ENCODE measurements around the gene AMY1A. TPM values are rescaled to one million over a fixed set of nuclear protein-coding genes. Genes with fewer than 3 reads are reported as not detected.
"Not testable (repeated sequence)": the region's sequence is repeated elsewhere in the genome, so short reads cannot be mapped to it uniquely, and the experiment has no call there.

AMY1A gene
- not detected for total RNA-seq

DNA sequence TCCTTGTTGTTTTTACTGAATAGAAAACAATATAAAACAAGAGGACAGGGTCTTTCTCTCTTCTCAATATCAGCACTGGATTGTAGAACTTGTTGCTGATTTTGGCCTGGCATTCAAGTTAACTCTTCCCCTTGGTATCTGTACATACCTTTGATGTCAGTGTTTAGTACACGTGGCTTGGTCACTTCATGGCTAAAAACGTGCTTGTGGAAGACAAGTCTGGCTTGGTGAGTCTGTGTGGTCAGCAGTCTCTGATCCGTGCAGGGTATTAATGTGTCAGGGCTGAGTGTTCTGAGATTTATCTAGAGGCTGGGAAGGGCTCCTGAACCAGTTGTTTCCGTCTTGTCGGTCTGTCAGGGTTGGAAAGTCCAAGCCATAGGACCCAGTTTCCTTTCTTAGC, at the start of gene AMY1A:
Gene AMY1A (plus strand): TSS at position 301 of the 400 bp plus-strand sequence. CDS start 571 bp downstream, outside the sequence.
- DNase-seq (ENCODE audit: low read depth in 2 of 3, low spot score in 2 of 3) = not testable (repeated sequence)

DNA sequence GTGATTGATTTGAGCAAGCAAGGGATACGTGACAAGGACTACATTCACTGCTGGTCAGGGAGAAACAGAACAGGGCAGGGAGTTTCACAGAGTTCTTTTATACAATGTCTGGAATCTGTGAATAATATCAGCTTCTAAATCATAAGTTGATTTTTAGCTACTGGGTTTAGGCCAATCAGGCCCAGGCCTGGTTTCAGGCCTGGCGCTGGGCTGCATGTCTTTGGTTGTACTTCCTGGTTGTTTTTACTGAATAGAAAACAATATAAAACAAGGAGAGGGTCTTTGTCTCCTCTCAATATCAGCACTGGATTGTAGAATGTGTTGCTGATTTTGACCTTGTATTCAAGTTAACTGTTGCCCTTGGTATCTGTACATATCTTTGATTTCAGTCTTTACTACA, 39.2 kb upstream of the AMY1A start:
- DNase-seq (ENCODE audit: low read depth in 2 of 3, low spot score in 2 of 3) = no peak

DNA sequence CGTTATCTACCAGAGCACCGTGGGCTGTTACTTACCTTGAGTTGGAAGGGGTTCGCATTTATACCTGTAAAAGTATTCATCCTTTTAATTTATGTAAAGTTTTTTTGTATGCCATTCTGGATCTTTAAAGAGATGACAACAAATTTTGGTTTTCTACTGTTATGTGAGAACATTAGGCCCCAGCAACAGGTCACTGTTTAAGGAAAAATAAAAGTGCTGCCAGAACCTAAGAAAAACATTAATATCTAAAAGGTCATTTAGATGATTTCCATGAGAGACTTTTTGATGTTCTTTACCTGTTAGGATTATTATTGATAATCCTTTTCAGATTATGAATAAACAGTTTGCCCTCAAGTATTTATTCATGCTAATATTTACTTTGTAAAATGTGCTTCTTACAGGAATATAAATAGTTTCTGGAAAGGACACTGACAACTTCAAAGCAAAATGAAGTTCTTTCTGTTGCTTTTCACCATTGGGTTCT, 38.5 kb upstream of the AMY1A start, which contains the start of gene AMY2A:
Gene AMY2A (plus strand): TSS at position 434 of the 484 bp plus-strand sequence. CDS start 14 bp downstream, at position 448.
- not testable (repeated sequence) for DNase-seq (ENCODE audit: low read depth in 2 of 3, low spot score in 2 of 3)

DNA sequence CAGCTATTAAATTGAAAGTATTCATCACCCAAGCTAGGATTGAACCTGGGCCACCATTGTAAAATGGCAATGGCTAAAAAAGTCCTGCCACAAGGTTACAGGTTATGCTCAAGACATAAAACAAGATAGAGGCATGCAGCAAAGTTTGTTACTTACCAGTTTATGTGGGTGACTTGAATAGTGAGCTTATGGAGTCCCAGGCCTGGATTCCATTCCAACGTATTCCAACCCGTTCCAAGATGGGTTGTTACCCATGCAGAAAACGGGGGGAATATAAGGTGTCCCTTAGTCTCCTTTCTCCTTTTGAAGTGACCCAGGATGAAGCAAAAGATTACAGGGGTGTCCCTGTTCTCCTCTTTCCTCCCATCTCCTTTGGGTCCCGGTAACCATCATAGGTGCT, 28.1 kb upstream of the AMY1A start:
- DNase-seq (ENCODE audit: low read depth in 2 of 3, low spot score in 2 of 3) = not testable (repeated sequence)

DNA sequence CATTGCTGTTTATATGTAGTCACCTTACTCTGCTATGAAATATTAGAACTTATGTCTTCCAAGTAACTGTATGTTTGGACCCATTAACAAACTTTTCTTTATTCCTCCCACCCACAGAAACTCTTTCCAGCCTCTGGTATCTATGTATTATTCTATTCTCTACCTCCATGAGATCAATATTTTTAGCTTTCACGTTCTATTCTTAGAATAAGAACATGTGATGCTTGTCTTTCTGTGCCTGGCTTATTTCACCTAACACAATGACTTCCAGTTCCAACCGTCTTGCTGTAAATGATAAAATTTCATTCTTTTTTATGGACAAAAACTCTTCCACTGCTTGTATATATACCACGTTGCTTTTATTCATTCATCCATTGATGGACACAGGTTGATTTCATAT, 14.4 kb upstream of the AMY1A start:
- not testable (repeated sequence) for DNase-seq (ENCODE audit: low read depth in 2 of 3, low spot score in 2 of 3)

DNA sequence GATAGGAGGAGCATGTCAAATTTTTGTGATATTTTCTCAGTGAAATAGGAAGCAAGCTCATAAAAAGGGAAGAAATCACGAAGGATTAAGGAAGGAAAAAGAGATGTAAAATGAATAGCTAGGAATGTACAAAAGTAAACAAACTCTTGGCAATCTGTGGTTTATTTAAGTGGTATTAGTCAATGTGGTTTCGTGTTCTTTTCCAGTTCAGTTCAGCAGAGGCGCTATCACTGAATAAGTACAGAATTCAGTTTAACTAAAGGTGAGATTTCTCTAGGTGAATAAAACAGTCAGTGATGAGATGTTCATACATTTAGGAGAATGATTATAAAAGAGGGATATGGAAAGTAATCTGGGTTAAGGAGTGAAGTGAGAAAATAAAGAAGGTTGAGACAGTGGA, 11.7 kb upstream of the AMY1A start:
- DNase-seq (ENCODE audit: low read depth in 2 of 3, low spot score in 2 of 3) = not testable (repeated sequence)

DNA sequence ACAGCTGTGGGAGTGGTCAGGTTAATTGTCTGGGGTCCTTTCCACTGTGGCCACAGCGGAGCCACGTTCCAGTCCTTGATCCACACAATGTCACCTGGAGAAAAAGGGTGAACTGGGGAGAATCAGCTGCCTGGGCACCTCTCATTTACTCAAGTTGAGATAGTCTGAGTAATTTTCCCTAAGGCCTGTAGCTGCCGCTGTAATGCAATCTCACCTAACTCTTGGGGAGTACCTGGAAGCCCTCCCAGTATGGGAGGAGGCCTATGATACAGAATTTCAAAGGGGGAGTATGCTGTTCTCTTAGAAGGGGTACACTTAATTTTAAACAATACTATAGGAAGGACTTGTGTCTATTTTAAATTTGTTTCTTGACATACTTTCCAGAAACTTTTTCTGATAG, 5.3 kb upstream of the AMY1A start:
- not testable (repeated sequence) for DNase-seq (ENCODE audit: low read depth in 2 of 3, low spot score in 2 of 3)

DNA sequence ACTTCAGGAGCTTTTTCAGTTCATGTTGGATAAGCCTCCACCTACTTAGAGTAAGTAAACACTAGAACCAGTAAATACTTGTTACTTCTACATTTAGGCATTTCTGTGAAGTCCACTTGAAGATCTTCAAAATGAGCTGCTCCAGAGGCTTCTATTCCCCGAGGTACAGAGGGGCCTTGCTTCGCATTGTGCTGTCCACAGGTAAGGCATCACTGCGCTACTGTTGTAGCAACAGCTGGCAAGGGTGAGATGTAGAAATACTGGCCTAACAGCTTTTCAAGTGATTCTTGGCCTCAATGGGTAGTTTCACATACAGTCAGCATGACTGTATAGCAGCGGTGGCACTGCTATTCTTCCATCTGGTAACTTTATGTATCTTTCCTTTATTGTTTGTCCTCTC, 4.7 kb upstream of the AMY1A start:
- not testable (repeated sequence) for DNase-seq (ENCODE audit: low read depth in 2 of 3, low spot score in 2 of 3)

DNA sequence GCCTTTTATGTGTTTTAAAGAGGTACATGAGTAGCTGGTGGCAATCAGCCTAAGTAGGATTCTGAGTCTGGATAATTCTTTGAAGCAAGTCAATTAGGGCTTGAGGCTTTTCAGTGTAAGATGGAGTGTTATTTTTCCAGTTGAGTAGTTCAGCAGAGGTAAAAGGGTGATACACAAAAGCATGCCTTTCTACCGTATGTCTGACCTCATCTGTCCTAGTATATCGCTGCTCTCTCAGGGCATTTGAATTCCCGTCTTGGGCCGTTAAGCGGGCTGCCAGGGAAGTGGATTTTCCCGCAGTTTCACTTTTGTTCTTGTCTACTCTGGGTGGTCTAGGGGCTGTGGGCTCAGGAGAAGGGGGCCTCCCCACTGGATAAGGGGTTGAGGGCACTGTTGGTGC, 1.4 kb upstream of the AMY1A start:
- not testable (repeated sequence) for DNase-seq (ENCODE audit: low read depth in 2 of 3, low spot score in 2 of 3)

DNA sequence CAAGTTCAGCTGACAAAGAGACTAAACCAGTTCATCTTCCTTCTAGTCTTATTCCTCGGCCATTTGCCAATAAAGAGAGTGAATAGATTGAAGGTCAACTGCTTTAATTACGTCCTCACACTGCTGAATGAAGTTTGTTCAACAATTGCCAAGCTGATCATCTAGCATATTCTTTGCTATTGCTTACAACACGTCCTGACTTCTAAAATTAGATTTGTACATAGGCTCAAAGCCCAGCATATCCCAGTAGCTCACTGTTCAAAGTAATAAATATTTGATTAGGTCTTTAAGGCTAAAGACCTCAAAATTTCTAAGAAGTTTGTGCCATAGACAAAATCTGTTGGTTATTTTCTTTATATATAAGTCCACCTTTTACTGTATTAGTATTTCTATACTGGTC, 20.8 kb downstream of the AMY1A start:
- DNase-seq (ENCODE audit: low read depth in 2 of 3, low spot score in 2 of 3) = not testable (repeated sequence)

DNA sequence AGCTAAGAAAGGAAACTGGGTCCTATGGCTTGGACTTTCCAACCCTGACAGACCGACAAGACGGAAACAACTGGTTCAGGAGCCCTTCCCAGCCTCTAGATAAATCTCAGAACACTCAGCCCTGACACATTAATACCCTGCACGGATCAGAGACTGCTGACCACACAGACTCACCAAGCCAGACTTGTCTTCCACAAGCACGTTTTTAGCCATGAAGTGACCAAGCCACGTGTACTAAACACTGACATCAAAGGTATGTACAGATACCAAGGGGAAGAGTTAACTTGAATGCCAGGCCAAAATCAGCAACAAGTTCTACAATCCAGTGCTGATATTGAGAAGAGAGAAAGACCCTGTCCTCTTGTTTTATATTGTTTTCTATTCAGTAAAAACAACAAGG, 40.5 kb downstream of the AMY1A start, which contains the start of gene AMY1B:
Gene AMY1B (minus strand): TSS at position 101 of the 400 bp plus-strand sequence. CDS start 571 bp downstream, outside the sequence.
- DNase-seq (ENCODE audit: low read depth in 2 of 3, low spot score in 2 of 3) = not testable (repeated sequence)

DNA sequence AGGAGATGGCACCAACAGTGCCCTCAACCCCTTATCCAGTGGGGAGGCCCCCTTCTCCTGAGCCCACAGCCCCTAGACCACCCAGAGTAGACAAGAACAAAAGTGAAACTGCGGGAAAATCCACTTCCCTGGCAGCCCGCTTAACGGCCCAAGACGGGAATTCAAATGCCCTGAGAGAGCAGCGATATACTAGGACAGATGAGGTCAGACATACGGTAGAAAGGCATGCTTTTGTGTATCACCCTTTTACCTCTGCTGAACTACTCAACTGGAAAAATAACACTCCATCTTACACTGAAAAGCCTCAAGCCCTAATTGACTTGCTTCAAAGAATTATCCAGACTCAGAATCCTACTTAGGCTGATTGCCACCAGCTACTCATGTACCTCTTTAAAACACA, 41.9 kb downstream of the AMY1A start:
- DNase-seq (ENCODE audit: low read depth in 2 of 3, low spot score in 2 of 3) = not testable (repeated sequence)

DNA sequence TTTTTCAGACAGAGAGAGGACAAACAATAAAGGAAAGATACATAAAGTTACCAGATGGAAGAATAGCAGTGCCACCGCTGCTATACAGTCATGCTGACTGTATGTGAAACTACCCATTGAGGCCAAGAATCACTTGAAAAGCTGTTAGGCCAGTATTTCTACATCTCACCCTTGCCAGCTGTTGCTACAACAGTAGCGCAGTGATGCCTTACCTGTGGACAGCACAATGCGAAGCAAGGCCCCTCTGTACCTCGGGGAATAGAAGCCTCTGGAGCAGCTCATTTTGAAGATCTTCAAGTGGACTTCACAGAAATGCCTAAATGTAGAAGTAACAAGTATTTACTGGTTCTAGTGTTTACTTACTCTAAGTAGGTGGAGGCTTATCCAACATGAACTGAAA, 45.1 kb downstream of the AMY1A start:
- not testable (repeated sequence) for DNase-seq (ENCODE audit: low read depth in 2 of 3, low spot score in 2 of 3)

DNA sequence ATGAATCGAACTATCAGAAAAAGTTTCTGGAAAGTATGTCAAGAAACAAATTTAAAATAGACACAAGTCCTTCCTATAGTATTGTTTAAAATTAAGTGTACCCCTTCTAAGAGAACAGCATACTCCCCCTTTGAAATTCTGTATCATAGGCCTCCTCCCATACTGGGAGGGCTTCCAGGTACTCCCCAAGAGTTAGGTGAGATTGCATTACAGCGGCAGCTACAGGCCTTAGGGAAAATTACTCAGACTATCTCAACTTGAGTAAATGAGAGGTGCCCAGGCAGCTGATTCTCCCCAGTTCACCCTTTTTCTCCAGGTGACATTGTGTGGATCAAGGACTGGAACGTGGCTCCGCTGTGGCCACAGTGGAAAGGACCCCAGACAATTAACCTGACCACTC, 45.7 kb downstream of the AMY1A start:
- not testable (repeated sequence) for DNase-seq (ENCODE audit: low read depth in 2 of 3, low spot score in 2 of 3)

DNA sequence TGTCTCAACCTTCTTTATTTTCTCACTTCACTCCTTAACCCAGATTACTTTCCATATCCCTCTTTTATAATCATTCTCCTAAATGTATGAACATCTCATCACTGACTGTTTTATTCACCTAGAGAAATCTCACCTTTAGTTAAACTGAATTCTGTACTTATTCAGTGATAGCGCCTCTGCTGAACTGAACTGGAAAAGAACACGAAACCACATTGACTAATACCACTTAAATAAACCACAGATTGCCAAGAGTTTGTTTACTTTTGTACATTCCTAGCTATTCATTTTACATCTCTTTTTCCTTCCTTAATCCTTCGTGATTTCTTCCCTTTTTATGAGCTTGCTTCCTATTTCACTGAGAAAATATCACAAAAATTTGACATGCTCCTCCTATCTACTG, 52.1 kb downstream of the AMY1A start:
- DNase-seq (ENCODE audit: low read depth in 2 of 3, low spot score in 2 of 3) = not testable (repeated sequence)

DNA sequence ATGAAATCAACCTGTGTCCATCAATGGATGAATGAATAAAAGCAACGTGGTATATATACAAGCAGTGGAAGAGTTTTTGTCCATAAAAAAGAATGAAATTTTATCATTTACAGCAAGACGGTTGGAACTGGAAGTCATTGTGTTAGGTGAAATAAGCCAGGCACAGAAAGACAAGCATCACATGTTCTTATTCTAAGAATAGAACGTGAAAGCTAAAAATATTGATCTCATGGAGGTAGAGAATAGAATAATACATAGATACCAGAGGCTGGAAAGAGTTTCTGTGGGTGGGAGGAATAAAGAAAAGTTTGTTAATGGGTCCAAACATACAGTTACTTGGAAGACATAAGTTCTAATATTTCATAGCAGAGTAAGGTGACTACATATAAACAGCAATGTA, 54.8 kb downstream of the AMY1A start:
- not testable (repeated sequence) for DNase-seq (ENCODE audit: low read depth in 2 of 3, low spot score in 2 of 3)

Small RNA genes lying within 50 kb of the gene (small RNA-seq; reads per million reads assigned to genes)
- not detected for gene AC105272.1

Other genes starting within 250 kb of the AMY1A start
- 10.8 TPM for gene RNPC3, start 130.1 kb upstream of the AMY1A start, total RNA-seq
- gene AMY2B, start 84.2 kb upstream of the AMY1A start, total RNA-seq = 7.3 TPM
- not detected for gene AMY2A, start 38.3 kb upstream of the AMY1A start, total RNA-seq
- not detected for gene AMY1B, start 40.5 kb downstream of the AMY1A start, total RNA-seq
- gene AMY1C, start 94.1 kb downstream of the AMY1A start, total RNA-seq = not detected

All from hematopoietic multipotent progenitor cell (in vitro differentiated cells).